SU-DHL-6 (cell line): ENCODE data around the gene SLC41A1.

Experiments
- H2AFZ ChIP-seq: fragments of 200-600 bp; sonication (generic); 2 replicates; pipeline ENCODE4 v1.6.1; 2014; ENCODE audit warnings: low read depth, mild to moderate bottlenecking, moderate library complexity, mixed read lengths, antibody characterized with exemption, low read length; ENCODE audit not compliant: severe bottlenecking
- H3F3A ChIP-seq: fragments of 200-600 bp; shearing (Covaris generic); 2 replicates; pipeline ENCODE4 v1.6.0; 2016; ENCODE audit warnings: antibody characterized with exemption, mild to moderate bottlenecking; ENCODE audit not compliant: insufficient read depth
- H3K27ac ChIP-seq: fragments of 200-600 bp; sonication (generic); 2 replicates; pipeline ENCODE4 v1.5.1; 2016; ENCODE audit warnings: low read depth, mild to moderate bottlenecking, low read length, moderate library complexity, mixed read lengths
- H3K27me3 ChIP-seq: fragments of 200-600 bp; sonication (generic), shearing (Covaris generic); 2 replicates; pipeline ENCODE4 v1.6.0; 2014; ENCODE audit warnings: mild to moderate bottlenecking, low read length
- H3K36me3 ChIP-seq: fragments of 200-600 bp; sonication (generic); 2 replicates; pipeline ENCODE4 v1.6.1; 2014; ENCODE audit warnings: mild to moderate bottlenecking, low read length, mixed read lengths
- H3K4me2 ChIP-seq: fragments of 300-600, 200-600 bp; shearing (Covaris generic), sonication (generic); 2 replicates; pipeline ENCODE4 v1.6.0; 2014; ENCODE audit warnings: low read length, low read depth, mild to moderate bottlenecking; ENCODE audit not compliant: poor library complexity, severe bottlenecking
- H3K4me3 ChIP-seq: fragments of 200-600 bp; sonication (generic); 2 replicates; pipeline ENCODE4 v1.5.1; 2014; ENCODE audit warnings: antibody characterized with exemption, low read length, mild to moderate bottlenecking, mixed read lengths; ENCODE audit not compliant: insufficient read depth, poor library complexity, severe bottlenecking
- H3K79me2 ChIP-seq: fragments of 200-600 bp; sonication (generic); 2 replicates; pipeline ENCODE4 v1.6.1; 2014; ENCODE audit warnings: mild to moderate bottlenecking, low read length, moderate library complexity; ENCODE audit not compliant: insufficient read depth
- H3K9ac ChIP-seq: fragments of 200-600 bp; sonication (generic); 2 replicates; pipeline ENCODE4 v1.7.0; 2014; ENCODE audit warnings: mild to moderate bottlenecking, low read length
- H3K9me2 ChIP-seq: fragments of 200-600 bp; sonication (generic); replicated peaks from 2 replicates; pipeline ENCODE4 v1.6.1; 2014; ENCODE audit warnings: low read length; ENCODE audit not compliant: insufficient read depth
- H3K9me3 ChIP-seq: fragments of 200-600 bp; sonication (generic); 2 replicates; pipeline ENCODE4 v1.6.1; 2014; ENCODE audit warnings: low read length, mixed read lengths; ENCODE audit not compliant: insufficient read depth
- H4K20me1 ChIP-seq: fragments of 200-600 bp; sonication (generic); 2 replicates; pipeline ENCODE4 v1.6.1; 2014; ENCODE audit warnings: low read depth, mild to moderate bottlenecking, antibody characterized with exemption, low read length, moderate library complexity, mixed read lengths
- EZH2phosphoT487 ChIP-seq: fragments of 200-600 bp; sonication (generic), shearing (Covaris generic); conservative IDR thresholded peaks from 2 replicates; pipeline ENCODE4 v1.6.1; 2018; ENCODE audit warnings: mild to moderate bottlenecking, antibody characterized with exemption, low read length, moderate library complexity, mixed read lengths
- TF ChIP-seq, protein P1 (sequence below): fragments of 200-600 bp; sonication (generic); IDR thresholded peaks from one replicate; pipeline ENCODE4 v1.5.1; 2017; ENCODE audit warnings: antibody characterized with exemption, mild to moderate bottlenecking, low read length, moderate library complexity; ENCODE audit not compliant: insufficient read depth, poor library complexity, severe bottlenecking

The SLC41A1 gene

DNA sequence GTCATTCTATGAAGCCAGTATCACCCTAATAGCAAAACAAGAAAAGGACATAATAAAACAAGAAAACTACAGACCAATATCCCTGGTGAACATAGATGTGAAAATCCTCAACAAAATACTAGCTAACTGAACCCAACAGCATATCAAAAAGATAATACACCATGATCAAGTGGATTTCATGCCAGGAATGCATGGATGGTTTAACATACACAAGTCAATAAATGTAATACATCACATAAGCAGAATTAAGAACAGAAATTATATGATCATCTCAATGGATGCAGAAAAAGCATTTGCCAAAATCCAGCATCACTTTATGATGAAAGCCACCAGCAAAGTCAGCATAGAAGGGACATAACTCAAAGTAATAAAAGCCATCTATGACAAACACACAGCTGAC, 43.4 kb upstream of the SLC41A1 start:
- Histone ChIP-seq H3K27ac (no peak overlapping the region), H3K79me2 (no peaks in the 10 kb centered on the region), H3F3A (no peaks in the 10 kb centered on the region), H3K9me2 (no peaks in the 10 kb centered on the region), H3K4me2 (no peak overlapping the region), H4K20me1 (no peaks in the 10 kb centered on the region), H3K27me3 (no peaks in the 10 kb centered on the region), H3K36me3 (0 out of 2 replicates have a peak, but pooled peaks cover under 1% of the 10 kb centered on the region), H3K9ac (no peak overlapping the region), H2AFZ (no peak overlapping the region), H3K4me3 (no peak overlapping the region), H3K9me3 (peaks cover 16% of the 10 kb centered on the region; the same call in 1 of the 2 replicates)
- TF ChIP-seq EZH2phosphoT487, result no peak
- TF ChIP-seq, protein P1, sequence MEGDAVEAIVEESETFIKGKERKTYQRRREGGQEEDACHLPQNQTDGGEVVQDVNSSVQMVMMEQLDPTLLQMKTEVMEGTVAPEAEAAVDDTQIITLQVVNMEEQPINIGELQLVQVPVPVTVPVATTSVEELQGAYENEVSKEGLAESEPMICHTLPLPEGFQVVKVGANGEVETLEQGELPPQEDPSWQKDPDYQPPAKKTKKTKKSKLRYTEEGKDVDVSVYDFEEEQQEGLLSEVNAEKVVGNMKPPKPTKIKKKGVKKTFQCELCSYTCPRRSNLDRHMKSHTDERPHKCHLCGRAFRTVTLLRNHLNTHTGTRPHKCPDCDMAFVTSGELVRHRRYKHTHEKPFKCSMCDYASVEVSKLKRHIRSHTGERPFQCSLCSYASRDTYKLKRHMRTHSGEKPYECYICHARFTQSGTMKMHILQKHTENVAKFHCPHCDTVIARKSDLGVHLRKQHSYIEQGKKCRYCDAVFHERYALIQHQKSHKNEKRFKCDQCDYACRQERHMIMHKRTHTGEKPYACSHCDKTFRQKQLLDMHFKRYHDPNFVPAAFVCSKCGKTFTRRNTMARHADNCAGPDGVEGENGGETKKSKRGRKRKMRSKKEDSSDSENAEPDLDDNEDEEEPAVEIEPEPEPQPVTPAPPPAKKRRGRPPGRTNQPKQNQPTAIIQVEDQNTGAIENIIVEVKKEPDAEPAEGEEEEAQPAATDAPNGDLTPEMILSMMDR, result no peak

DNA sequence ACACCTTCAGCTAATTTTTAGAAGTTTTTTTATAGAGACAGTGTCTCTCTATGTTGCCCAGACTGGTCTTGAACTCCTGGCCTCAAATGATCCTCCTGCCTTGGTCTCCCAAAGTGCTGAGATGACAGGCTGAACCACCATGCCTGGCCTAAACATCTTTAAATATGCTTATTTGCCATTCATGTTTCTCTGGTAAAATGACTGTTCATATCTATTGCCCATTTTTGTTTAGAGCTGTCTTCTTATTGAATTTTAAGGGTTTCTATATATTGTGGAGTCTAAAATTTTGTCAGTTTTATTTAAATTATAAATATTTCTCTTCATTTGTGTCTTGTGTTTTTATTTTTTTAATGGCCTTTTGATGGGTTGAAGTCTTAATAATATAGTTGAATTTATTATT, 40.0 kb upstream of the SLC41A1 start:
- Histone ChIP-seq H4K20me1 (no peaks in the 10 kb centered on the region), H3K4me2 (no peak overlapping the region), H3K9me3 (peaks cover 11% of the 10 kb centered on the region; the same call in 1 of the 2 replicates), H3K27ac (no peak overlapping the region), H3K79me2 (no peaks in the 10 kb centered on the region), H3K36me3 (no peaks in the 10 kb centered on the region), H3F3A (no peaks in the 10 kb centered on the region), H3K9me2 (no peaks in the 10 kb centered on the region), H3K27me3 (no peaks in the 10 kb centered on the region), H2AFZ (no peak overlapping the region), H3K9ac (no peak overlapping the region), H3K4me3 (no peak overlapping the region)
- TF ChIP-seq EZH2phosphoT487, result no peak
- TF ChIP-seq, protein P1, result no peak

DNA sequence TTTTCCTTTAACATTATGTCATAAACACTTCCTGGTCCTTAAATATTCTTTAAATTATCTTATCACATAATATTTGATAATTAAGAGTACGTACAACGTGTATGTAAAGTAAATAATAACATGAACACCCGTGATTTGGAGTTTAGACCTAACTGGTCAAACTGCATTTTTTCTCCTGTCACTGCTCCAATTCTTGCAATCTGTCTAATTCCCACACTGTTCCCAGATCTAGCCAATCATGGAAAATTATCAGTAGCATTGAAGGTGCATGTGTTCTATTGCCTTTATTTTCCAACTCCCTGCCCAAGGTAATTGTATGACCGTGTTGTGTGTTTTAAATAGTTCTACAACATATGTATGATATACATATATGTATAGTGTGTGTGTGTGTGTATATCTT, 39.0 kb upstream of the SLC41A1 start:
- Histone ChIP-seq H3K4me3 (no peak overlapping the region), H3K27me3 (no peaks in the 10 kb centered on the region), H3K27ac (no peak overlapping the region), H3K79me2 (no peaks in the 10 kb centered on the region), H3K9ac (no peak overlapping the region), H2AFZ (no peak overlapping the region), H4K20me1 (no peaks in the 10 kb centered on the region), H3F3A (no peaks in the 10 kb centered on the region), H3K9me3 (peaks cover 11% of the 10 kb centered on the region; the same call in 1 of the 2 replicates), H3K9me2 (no peaks in the 10 kb centered on the region), H3K36me3 (no peaks in the 10 kb centered on the region), H3K4me2 (no peak overlapping the region)
- TF ChIP-seq EZH2phosphoT487, result no peak
- TF ChIP-seq, protein P1, result no peak
